ENCODE results near the gene NINJ1.

NINJ1 gene

GRCh38 chr9:93086447-93087224 lies 47.4 kb downstream of the NINJ1 start:
- no peak for ATAC-seq

DNA sequence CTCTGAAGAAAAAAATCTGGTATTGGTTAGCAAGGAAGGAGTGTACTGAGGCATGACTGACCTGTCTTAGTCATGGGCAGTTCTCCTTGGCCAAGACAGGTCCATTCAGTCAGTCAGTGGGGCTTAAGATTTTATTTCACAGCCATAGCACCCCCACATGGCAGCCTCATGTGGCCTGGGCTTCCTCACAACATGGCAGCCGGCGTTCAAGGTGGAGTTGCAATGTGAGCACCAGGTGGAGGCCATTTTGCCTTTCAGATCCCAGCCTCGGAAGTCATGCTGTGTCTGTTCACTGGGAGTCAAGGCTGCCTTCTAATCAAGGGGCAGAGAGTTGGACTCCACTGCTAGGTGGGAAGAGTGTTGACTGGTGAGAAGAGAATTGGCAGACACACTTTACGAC lies 48.4 kb downstream of the NINJ1 start:
- ATAC-seq: no peak

GRCh38 chr9:93084471-93084881 lies 49.6 kb downstream of the NINJ1 start:
- no peak for ATAC-seq

- peak; percentile 88 to 90 for ATAC-seq
Measured at GRCh38 chr9:93083592-93084470, 50.2 kb downstream of the NINJ1 start.

GRCh38 chr9:93082841-93083411 lies 51.1 kb downstream of the NINJ1 start:
- peak; percentile 27 to 37 for ATAC-seq

GRCh38 chr9:93081931-93082330 lies 52.1 kb downstream of the NINJ1 start:
- ATAC-seq: no peak

DNA sequence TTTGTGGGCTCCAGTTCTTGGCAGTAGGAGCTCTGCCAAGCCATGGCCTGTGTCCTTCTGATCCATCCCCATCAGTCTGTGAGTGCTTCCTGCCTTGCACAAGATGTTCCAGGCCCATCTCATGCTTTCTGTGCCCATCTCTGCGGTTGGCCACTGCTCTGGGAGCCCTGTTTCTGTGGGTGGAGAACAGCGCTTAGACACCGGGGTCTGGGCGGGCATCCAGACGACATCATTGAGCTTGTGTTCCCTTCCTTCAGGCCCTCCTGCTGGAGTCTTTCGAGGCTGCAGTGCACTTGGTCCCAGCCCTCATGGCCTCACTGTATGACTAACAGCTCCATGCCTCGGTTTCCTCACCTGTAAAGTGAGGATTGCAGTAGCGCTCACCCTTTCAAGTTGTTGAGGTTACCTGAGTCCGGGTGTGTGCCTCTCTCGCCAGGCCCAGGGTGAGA lies 52.9 kb downstream of the NINJ1 start:
- ATAC-seq: no peak

DNA sequence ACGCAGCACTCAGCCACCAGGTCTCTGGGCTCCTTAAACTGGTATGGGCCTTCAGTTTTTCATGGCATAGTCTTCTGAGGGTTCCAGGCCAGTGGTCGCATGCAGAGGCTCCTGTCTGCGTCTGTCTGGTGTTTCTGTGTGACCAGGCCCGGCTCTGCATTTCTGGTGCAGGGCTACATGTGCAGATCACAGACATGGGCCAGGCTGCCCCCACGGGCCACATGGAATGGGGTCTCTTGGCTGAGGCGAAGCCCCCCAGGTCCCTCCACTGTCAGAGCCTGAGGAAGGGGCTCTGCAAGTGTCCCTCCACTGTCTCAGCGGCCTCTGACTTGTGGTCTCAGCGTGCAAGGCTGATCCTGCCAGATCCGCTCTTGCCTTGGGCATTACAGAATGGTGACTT lies 53.6 kb downstream of the NINJ1 start:
- ATAC-seq: no peak

DNA sequence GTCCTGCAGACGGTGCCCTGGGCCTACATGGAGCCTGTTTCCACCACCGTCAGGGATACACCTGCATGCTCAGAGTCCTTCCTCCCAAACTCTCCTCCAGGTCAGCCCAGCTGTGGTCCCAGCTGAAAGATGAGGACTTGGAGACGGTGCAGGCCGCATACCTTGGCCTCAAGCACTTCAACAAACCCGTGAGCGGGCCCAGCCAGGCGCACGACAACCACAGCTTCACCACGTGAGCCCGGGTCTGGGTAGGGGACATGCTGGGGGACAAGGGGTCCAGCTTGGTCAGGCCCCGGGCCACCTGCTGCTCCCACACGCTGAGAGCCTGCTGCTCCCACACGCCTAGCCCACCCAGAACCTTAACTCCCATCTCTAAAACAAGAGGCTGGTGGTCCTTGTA lies 54.7 kb downstream of the NINJ1 start:
- no peak for ATAC-seq

- no peak for ATAC-seq
Measured at GRCh38 chr9:93077811-93078210, 56.2 kb downstream of the NINJ1 start.

DNA sequence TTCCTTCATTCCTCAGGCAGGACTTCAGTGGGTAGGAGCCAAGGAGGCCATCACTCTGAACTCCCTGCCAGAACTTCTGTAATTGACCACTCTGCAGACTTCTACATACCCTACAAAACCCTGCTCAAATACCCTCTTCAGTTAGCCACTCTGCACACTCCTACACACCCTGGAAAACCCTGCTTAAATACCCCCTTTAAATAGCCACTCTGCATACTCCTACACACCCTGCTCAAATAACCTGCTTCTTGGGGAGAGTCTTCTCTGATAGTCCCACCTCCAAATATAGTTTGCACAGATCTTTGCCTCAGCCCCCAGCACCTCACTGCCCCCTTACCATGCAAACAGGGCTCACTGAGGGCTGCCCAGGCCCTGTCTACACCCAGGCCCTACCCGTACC lies 56.7 kb downstream of the NINJ1 start:
- no peak for ATAC-seq

DNA sequence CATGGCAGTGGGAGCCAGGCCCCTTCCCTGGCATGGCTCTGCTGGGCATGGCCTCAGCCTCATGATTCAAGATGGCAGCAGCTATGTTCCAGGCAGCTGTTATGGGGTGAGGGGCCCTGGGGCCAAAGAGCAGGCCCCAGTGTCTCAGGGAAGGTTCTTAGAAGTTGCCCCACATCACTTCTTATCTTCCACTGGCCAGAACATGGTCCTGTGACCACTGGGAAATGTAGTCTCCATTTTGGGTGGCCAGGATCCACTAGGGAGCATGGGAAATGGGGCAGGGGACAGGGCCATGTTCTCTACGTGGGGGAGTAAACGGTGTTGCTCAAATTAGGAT lies 57.3 kb downstream of the NINJ1 start:
- no peak for ATAC-seq

DNA sequence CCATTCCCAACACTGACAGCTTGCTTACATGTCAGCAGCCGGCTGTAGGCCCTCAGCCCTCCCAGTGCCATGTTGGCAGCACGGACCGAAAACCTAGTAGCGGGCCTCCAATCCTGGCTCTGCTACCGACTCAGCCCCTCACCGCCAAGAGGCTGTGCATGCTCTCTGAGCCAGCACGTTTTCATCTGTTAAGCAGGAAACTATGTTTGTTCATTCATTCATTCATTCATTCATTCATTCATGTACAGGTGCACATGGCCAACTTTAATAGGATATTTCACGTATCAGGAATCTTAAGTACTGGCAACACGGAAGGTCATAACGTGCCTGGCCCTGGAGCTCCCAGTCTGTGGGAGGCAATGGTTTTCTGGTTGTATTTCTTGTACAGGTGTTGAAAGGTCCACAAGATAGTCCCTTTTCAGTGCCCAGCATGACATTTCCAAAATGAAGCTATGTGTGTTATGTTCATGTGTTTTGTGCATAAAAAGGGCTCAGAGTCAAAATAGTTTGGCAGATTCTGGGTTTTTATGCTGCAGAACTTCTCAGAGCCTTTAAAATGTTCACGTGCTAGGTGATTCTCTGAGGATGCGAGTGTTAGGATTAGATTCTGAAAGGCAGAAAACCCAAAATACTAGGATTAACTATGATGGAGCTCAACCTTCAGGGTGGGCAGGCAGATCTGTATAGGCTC lies 57.8 kb downstream of the NINJ1 start:
- ATAC-seq: no peak

- no peak for ATAC-seq
Measured at GRCh38 chr9:93072383-93072795, 61.7 kb downstream of the NINJ1 start.
